ENCODE data around the gene HKDC1.
"Not testable (repeated sequence)": the region's sequence is repeated elsewhere in the genome, so short reads cannot be mapped to it uniquely, and the experiment has no call there.

The HKDC1 gene

GRCh38 chr10:69278446-69278963 lies 58.4 kb downstream of the HKDC1 start, which contains the start of gene HK1:
Gene HK1, plus strand, starts transcription at chr10:69278496.
- peak; percentile 8 for DNase-seq (ENCODE audit: low spot score)

GRCh38 chr10:69279110-69279509 lies 59.0 kb downstream of the HKDC1 start:
- no peak for DNase-seq (ENCODE audit: low spot score)

- DNase-seq (ENCODE audit: low spot score) = no peak
Observed at GRCh38 chr10:69281507-69282413, 61.6 kb downstream of the HKDC1 start.

- DNase-seq (ENCODE audit: low spot score) = not testable (repeated sequence)
Observed at GRCh38 chr10:69284402-69284801, 64.3 kb downstream of the HKDC1 start.

GRCh38 chr10:69285699-69286098 lies 65.6 kb downstream of the HKDC1 start:
- no peak for DNase-seq (ENCODE audit: low spot score)

GRCh38 chr10:69287181-69287580 lies 67.0 kb downstream of the HKDC1 start:
- no peak for DNase-seq (ENCODE audit: low spot score)

GRCh38 chr10:69290993-69291392 lies 70.9 kb downstream of the HKDC1 start:
- no peak for DNase-seq (ENCODE audit: low spot score)

GRCh38 chr10:69292459-69292858 lies 72.3 kb downstream of the HKDC1 start:
- no peak for DNase-seq (ENCODE audit: low spot score)

- no peak for DNase-seq (ENCODE audit: low spot score)
Observed at GRCh38 chr10:69295027-69295636, 75.0 kb downstream of the HKDC1 start.

- no peak for DNase-seq (ENCODE audit: low spot score)
Observed at GRCh38 chr10:69303632-69304051, 83.5 kb downstream of the HKDC1 start.

- no peak for DNase-seq (ENCODE audit: low spot score)
Observed at GRCh38 chr10:69306421-69306820, 86.3 kb downstream of the HKDC1 start.

- no peak for DNase-seq (ENCODE audit: low spot score)
Observed at GRCh38 chr10:69307434-69307833, 87.3 kb downstream of the HKDC1 start.

- DNase-seq (ENCODE audit: low spot score) = not testable (repeated sequence)
Observed at GRCh38 chr10:69308304-69308703, 88.2 kb downstream of the HKDC1 start.

GRCh38 chr10:69311309-69311708 lies 91.2 kb downstream of the HKDC1 start:
- DNase-seq (ENCODE audit: low spot score) = no peak

- no peak for DNase-seq (ENCODE audit: low spot score)
Observed at GRCh38 chr10:69312528-69312927, 92.4 kb downstream of the HKDC1 start.

- DNase-seq (ENCODE audit: low spot score) = no peak
Observed at GRCh38 chr10:69315100-69315542, 95.0 kb downstream of the HKDC1 start.

- no peak for DNase-seq (ENCODE audit: low spot score)
Observed at GRCh38 chr10:69315610-69316312, 95.6 kb downstream of the HKDC1 start.

GRCh38 chr10:69316313-69317059 lies 96.4 kb downstream of the HKDC1 start:
- no peak for DNase-seq (ENCODE audit: low spot score)
